Measurements from ENCODE around the gene CCL18.

The CCL18 gene

GRCh38 chr17:36055171-36055570 is 8.9 kb upstream of the CCL18 start:
- H4K20me1 ChIP-seq (ENCODE audit: insufficient read depth, low read length): no peaks in the 10 kb centered on the region
- H3K27ac ChIP-seq (ENCODE audit: low read depth, low read length, poor library complexity, severe bottlenecking): no peak overlapping the region
- H3K9me3 ChIP-seq (ENCODE audit: low read length): no peaks in the 10 kb centered on the region
- H3K79me2 ChIP-seq (ENCODE audit: insufficient read depth, low read length): no peaks in the 10 kb centered on the region
- H3K9me2 ChIP-seq (ENCODE audit: low read depth, low read length): no peaks in the 10 kb centered on the region
- H3F3A ChIP-seq (ENCODE audit: insufficient read depth, low read length): no peaks in the 10 kb centered on the region
- H3K36me3 ChIP-seq (ENCODE audit: insufficient read depth, low read length): no peaks in the 10 kb centered on the region
- no peaks in the 10 kb centered on the region for H3K4me1 ChIP-seq (ENCODE audit: insufficient read depth, low read length, severe bottlenecking)
- no peak overlapping the region for H3K9ac ChIP-seq (ENCODE audit: low read length)
- no peak for TF ChIP-seq CTCF (IDR thresholded peaks at IDR 0.05; ENCODE audit: low read length)
- no peak for TF ChIP-seq EZH2 (IDR thresholded peaks at IDR 0.05; ENCODE audit: borderline replicate concordance, low read length)
- H2AFZ ChIP-seq (ENCODE audit: low read length): no peak overlapping the region
- H3K4me3 ChIP-seq (ENCODE audit: low read depth, low read length, poor library complexity, severe bottlenecking): no peak overlapping the region
- no peak overlapping the region for H3K4me2 ChIP-seq (ENCODE audit: low read length)
- no peaks in the 10 kb centered on the region for H3K27me3 ChIP-seq (ENCODE audit: insufficient read depth, low read length)

GRCh38 chr17:36055921-36056520 is 8.1 kb upstream of the CCL18 start:
- Histone ChIP-seq H3K4me3 (ENCODE audit: low read depth, low read length, poor library complexity, severe bottlenecking) (no peak overlapping the region), H3K9me3 (ENCODE audit: low read length) (no peaks in the 10 kb centered on the region), H3K36me3 (ENCODE audit: insufficient read depth, low read length) (no peaks in the 10 kb centered on the region), H3K9ac (ENCODE audit: low read length) (no peak overlapping the region), H3K4me1 (ENCODE audit: insufficient read depth, low read length, severe bottlenecking) (no peaks in the 10 kb centered on the region), H3F3A (ENCODE audit: insufficient read depth, low read length) (no peaks in the 10 kb centered on the region), H4K20me1 (ENCODE audit: insufficient read depth, low read length) (no peaks in the 10 kb centered on the region), H3K4me2 (ENCODE audit: low read length) (no peak overlapping the region), H3K9me2 (ENCODE audit: low read depth, low read length) (no peaks in the 10 kb centered on the region), H2AFZ (ENCODE audit: low read length) (no peak overlapping the region), H3K27ac (ENCODE audit: low read depth, low read length, poor library complexity, severe bottlenecking) (no peak overlapping the region), H3K27me3 (ENCODE audit: insufficient read depth, low read length) (no peaks in the 10 kb centered on the region), H3K79me2 (ENCODE audit: insufficient read depth, low read length) (no peaks in the 10 kb centered on the region)
- TF ChIP-seq CTCF (IDR thresholded peaks at IDR 0.05; ENCODE audit: low read length) (no peak), EZH2 (IDR thresholded peaks at IDR 0.05; ENCODE audit: borderline replicate concordance, low read length) (no peak)

- Histone ChIP-seq H3K4me2 (ENCODE audit: low read length) (no peak overlapping the region), H3K79me2 (ENCODE audit: insufficient read depth, low read length) (no peaks in the 10 kb centered on the region), H3K4me3 (ENCODE audit: low read depth, low read length, poor library complexity, severe bottlenecking) (no peak overlapping the region), H4K20me1 (ENCODE audit: insufficient read depth, low read length) (no peaks in the 10 kb centered on the region), H3K27me3 (ENCODE audit: insufficient read depth, low read length) (no peaks in the 10 kb centered on the region), H3K27ac (ENCODE audit: low read depth, low read length, poor library complexity, severe bottlenecking) (no peak overlapping the region), H3K4me1 (ENCODE audit: insufficient read depth, low read length, severe bottlenecking) (no peaks in the 10 kb centered on the region), H3K9ac (ENCODE audit: low read length) (no peak overlapping the region), H3K9me3 (ENCODE audit: low read length) (no peaks in the 10 kb centered on the region), H3K36me3 (ENCODE audit: insufficient read depth, low read length) (no peaks in the 10 kb centered on the region), H3K9me2 (ENCODE audit: low read depth, low read length) (no peaks in the 10 kb centered on the region), H3F3A (ENCODE audit: insufficient read depth, low read length) (no peaks in the 10 kb centered on the region), H2AFZ (ENCODE audit: low read length) (no peak overlapping the region)
- TF ChIP-seq EZH2 (IDR thresholded peaks at IDR 0.05; ENCODE audit: borderline replicate concordance, low read length) (no peak), CTCF (IDR thresholded peaks at IDR 0.05; ENCODE audit: low read length) (no peak)
Observed at GRCh38 chr17:36057911-36058310, 6.2 kb upstream of the CCL18 start.
